DMS 273 (cell line): Measurements from ENCODE around the gene HOXA6.
A peak's percentile ranks its signal among the peaks of the same experiment; 100 is the strongest.

Experiments
- DNase-seq: peaks from one replicate; lab custom pipeline; 2025; ENCODE audit not compliant: unreplicated experiment; lab: John Stamatoyannopoulos, UW

The HOXA6 gene

GRCh38 chr7:27152816-27153442 lies 5.4 kb upstream of the HOXA6 start:
- no peak for DNase-seq

- no peak for DNase-seq
Observed at GRCh38 chr7:27151931-27152815, 4.6 kb upstream of the HOXA6 start, which contains the start of gene HOXA3. HOXA3 (minus strand) TSS chr7:27152583; CDS start chr7:27110640, 41,943 bp downstream.

GRCh38 chr7:27151341-27151930 lies 3.9 kb upstream of the HOXA6 start:
- peak; percentile 41 for DNase-seq

GRCh38 chr7:27150568-27151340 lies 3.2 kb upstream of the HOXA6 start:
- peak; percentile 91 for DNase-seq

- DNase-seq, result peak; percentile 62
Observed at GRCh38 chr7:27149842-27150567, 2.4 kb upstream of the HOXA6 start.

GRCh38 chr7:27148756-27149641 lies 1.4 kb upstream of the HOXA6 start:
- peak; percentile 54 for DNase-seq

GRCh38 chr7:27148031-27148755 lies 619 bp upstream of the HOXA6 start:
- DNase-seq, result no peak

GRCh38 chr7:27146491-27147198 lies 929 bp downstream of the HOXA6 start:
- DNase-seq, result no peak

GRCh38 chr7:27145914-27146412 lies 1.6 kb downstream of the HOXA6 start:
- DNase-seq, result no peak

- no peak for DNase-seq
Observed at GRCh38 chr7:27145165-27145913, 2.2 kb downstream of the HOXA6 start.

GRCh38 chr7:27144781-27145164 lies 2.8 kb downstream of the HOXA6 start:
- DNase-seq, result no peak

GRCh38 chr7:27143950-27144780 lies 3.4 kb downstream of the HOXA6 start:
- no peak for DNase-seq

GRCh38 chr7:27143023-27143949 lies 4.3 kb downstream of the HOXA6 start, which contains the start of gene HOXA5:
HOXA5 (minus strand) TSS chr7:27143681; CDS start chr7:27143607, 74 bp downstream.
- peak; percentile 95 for DNase-seq

- DNase-seq, result peak; percentile 68
Observed at GRCh38 chr7:27142580-27143022, 5.0 kb downstream of the HOXA6 start.

GRCh38 chr7:27141923-27142579 lies 5.5 kb downstream of the HOXA6 start:
- DNase-seq, result peak; percentile 60
